Mesenchymal stem cell (in vitro differentiated cells and primary cell): ENCODE results near the gene MRLN.

Source experiments
- DNase-seq: peaks from one replicate; pipeline ENCODE4 v3.0.0-alpha.2; 2013
- H2AFZ ChIP-seq: one replicate; pipeline ENCODE4 v1.6.1; 2013; ENCODE audit warnings: low read depth, mild to moderate bottlenecking, control low read depth, inconsistent platforms, low read length, moderate library complexity
- H2AK5ac ChIP-seq: 2 replicates; pipeline ENCODE4 v1.6.1; 2013; ENCODE audit warnings: low read length, moderate library complexity, mild to moderate bottlenecking, inconsistent platforms; ENCODE audit not compliant: severe bottlenecking
- H2BK120ac ChIP-seq: one replicate; pipeline ENCODE4 v1.6.1; 2013; ENCODE audit warnings: low read depth, mild to moderate bottlenecking, inconsistent platforms, low read length, moderate library complexity
- H2BK12ac ChIP-seq, 2 experiments: one replicate each; pipeline ENCODE4 v1.6.1; 2013; ENCODE audit warnings: inconsistent platforms in 2 of 2, low read length in 2 of 2, mild to moderate bottlenecking in 2 of 2, moderate library complexity in 2 of 2, control low read depth in 1 of 2
- H2BK15ac ChIP-seq: one replicate; pipeline ENCODE4 v1.6.1; 2013; ENCODE audit warnings: mild to moderate bottlenecking, low read depth, inconsistent platforms; ENCODE audit not compliant: poor library complexity, severe bottlenecking
- H2BK5ac ChIP-seq: 2 replicates; pipeline ENCODE4 v1.6.1; 2013; ENCODE audit warnings: low read depth, mild to moderate bottlenecking, low read length, control low read depth, inconsistent platforms; ENCODE audit not compliant: poor library complexity, severe bottlenecking
- H3K14ac ChIP-seq, 2 experiments: one replicate each; pipeline ENCODE4 v1.6.1; 2013; ENCODE audit warnings: inconsistent platforms in 2 of 2, low read length in 2 of 2, control low read depth in 1 of 2, mild to moderate bottlenecking in 1 of 2, moderate library complexity in 1 of 2
- H3K18ac ChIP-seq, 2 experiments: one replicate each; pipeline ENCODE4 v1.6.1; 2013; ENCODE audit warnings: inconsistent platforms in 2 of 2, low read length in 2 of 2, control low read depth in 1 of 2, low read depth in 1 of 2, mild to moderate bottlenecking in 1 of 2
- H3K23ac ChIP-seq, 2 experiments: one replicate each; pipeline ENCODE4 v1.6.1; 2013; ENCODE audit warnings: inconsistent platforms in 2 of 2, low read length in 2 of 2, mild to moderate bottlenecking in 2 of 2, moderate library complexity in 2 of 2, control low read depth in 1 of 2
- H3K27ac ChIP-seq: 2 replicates; pipeline ENCODE4 v1.5.1; 2013; ENCODE audit warnings: mild to moderate bottlenecking, moderate library complexity, low read length, control low read depth, inconsistent platforms; ENCODE audit not compliant: poor library complexity, severe bottlenecking
- H3K27me3 ChIP-seq, 2 experiments: 2 replicates each; pipeline versions ENCODE4 v1.6.1 to v1.7.0; 2013; ENCODE audit warnings: low read length in 2 of 2, mild to moderate bottlenecking in 2 of 2, moderate library complexity in 2 of 2, control low read depth in 1 of 2, inconsistent platforms in 1 of 2; ENCODE audit not compliant: control insufficient read depth in 1 of 2, insufficient read depth in 1 of 2
- H3K36me3 ChIP-seq, 2 experiments: 2 replicates each; pipeline versions ENCODE4 v1.6.1 to v1.7.0; 2013; ENCODE audit warnings: low read length in 2 of 2, control low read depth in 1 of 2, inconsistent platforms in 1 of 2, low read depth in 1 of 2, mild to moderate bottlenecking in 1 of 2; ENCODE audit not compliant: insufficient read depth in 2 of 2, control insufficient read depth in 1 of 2
- H3K4ac ChIP-seq, 2 experiments: one replicate each; pipeline ENCODE4 v1.6.1; 2013; ENCODE audit warnings: inconsistent platforms in 2 of 2, low read length in 2 of 2, mild to moderate bottlenecking in 2 of 2, moderate library complexity in 2 of 2, control low read depth in 1 of 2, low read depth in 1 of 2
- H3K4me1 ChIP-seq: 2 replicates; pipeline ENCODE4 v1.6.1; 2013; ENCODE audit warnings: low read depth, low read length, control low read depth; ENCODE audit not compliant: control insufficient read depth, insufficient read depth
- H3K4me2 ChIP-seq: 2 replicates; pipeline ENCODE4 v1.6.1; 2013; ENCODE audit warnings: low read length, mild to moderate bottlenecking, inconsistent platforms; ENCODE audit not compliant: poor library complexity, severe bottlenecking
- H3K4me3 ChIP-seq, 2 experiments: 2 replicates each; pipeline versions ENCODE4 v1.5.1 to v1.7.0; 2013; ENCODE audit warnings: low read length in 2 of 2, mild to moderate bottlenecking in 2 of 2, control low read depth in 1 of 2, low read depth in 1 of 2; ENCODE audit not compliant: insufficient read depth in 1 of 2
- H3K79me1 ChIP-seq: replicated peaks from 2 replicates; pipeline ENCODE4 v1.6.1; 2013; ENCODE audit warnings: mild to moderate bottlenecking, control low read depth, low read length, inconsistent platforms; ENCODE audit not compliant: poor library complexity, severe bottlenecking
- H3K9ac ChIP-seq: 2 replicates; pipeline ENCODE4 v1.7.0; 2013; ENCODE audit warnings: mild to moderate bottlenecking, low read length, moderate library complexity
- H3K9me3 ChIP-seq: 2 replicates; pipeline ENCODE4 v1.7.0; 2013; ENCODE audit warnings: mild to moderate bottlenecking, low read length; ENCODE audit not compliant: control insufficient read depth
- H4K8ac ChIP-seq: one replicate; pipeline ENCODE4 v1.6.1; 2013; ENCODE audit warnings: inconsistent platforms, mild to moderate bottlenecking, low read length, moderate library complexity
- H4K91ac ChIP-seq: one replicate; pipeline ENCODE4 v1.6.1; 2013; ENCODE audit warnings: mild to moderate bottlenecking, low read length, inconsistent platforms
- WGBS: methylation state at CpG from one replicate; pipeline ENCODE4 v1.1.7; 2013; ENCODE audit warnings: mixed read lengths; 5-methylcytosine and 5-hydroxymethylcytosine counted together

Gene MRLN

GRCh38 chr10:59702347-59702746, 50.9 kb downstream of the MRLN start:
- no peak overlapping the region for H2AK5ac ChIP-seq
- no peak overlapping the region for H2AFZ ChIP-seq
- no peak overlapping the region for H3K14ac ChIP-seq
- no peak overlapping the region for H3K9ac ChIP-seq
- H3K4me3 ChIP-seq, result no peak overlapping the region
- H3K4ac ChIP-seq, result no peak overlapping the region
- no peak overlapping the region for H2BK120ac ChIP-seq
- no peak overlapping the region for H3K4me2 ChIP-seq
- DNase-seq, result no peak
- peaks cover 20 to 34% of the 10 kb centered on the region in 2 experiments for H3K27me3 ChIP-seq
- H3K36me3 ChIP-seq, result no peaks in the 10 kb centered on the region
- H3K27ac ChIP-seq, result no peak overlapping the region
- H4K91ac ChIP-seq, result no peak overlapping the region
- no peaks in the 10 kb centered on the region for H3K9me3 ChIP-seq
- H3K79me1 ChIP-seq, result no peaks in the 10 kb centered on the region
- no peak overlapping the region for H2BK15ac ChIP-seq
- no peaks in the 10 kb centered on the region for H3K4me1 ChIP-seq
- H3K23ac ChIP-seq, result no peak overlapping the region
- H2BK5ac ChIP-seq, result no peak overlapping the region
- WGBS, result 75% methylated on average over 4 of the region's 4 CpGs
- no peak overlapping the region for H4K8ac ChIP-seq
- no peak overlapping the region for H3K18ac ChIP-seq
- H2BK12ac ChIP-seq, result no peak overlapping the region

GRCh38 chr10:59700709-59701108, 52.5 kb downstream of the MRLN start:
- Histone ChIP-seq H3K4me3 (no peak overlapping the region), H2BK12ac (no peak overlapping the region), H2AK5ac (no peak overlapping the region), H3K36me3 (no peaks in the 10 kb centered on the region), H3K9me3 (no peaks in the 10 kb centered on the region), H2BK15ac (no peak overlapping the region), H3K23ac (no peak overlapping the region), H2BK5ac (no peak overlapping the region), H3K9ac (no peak overlapping the region), H3K18ac (no peak overlapping the region), H3K27me3 (peaks cover 17 to 33% of the 10 kb centered on the region in 2 experiments), H2AFZ (no peak overlapping the region), H3K4me2 (no peak overlapping the region), H3K14ac (no peak overlapping the region), H2BK120ac (no peak overlapping the region), H4K8ac (no peak overlapping the region), H3K79me1 (no peaks in the 10 kb centered on the region), H3K27ac (no peak overlapping the region), H3K4ac (no peak overlapping the region), H3K4me1 (no peaks in the 10 kb centered on the region), H4K91ac (no peak overlapping the region)
- DNase-seq, result no peak
- WGBS, result 8% methylated on average over 4 of the region's 4 CpGs

GRCh38 chr10:59698326-59698725, 54.9 kb downstream of the MRLN start:
- Histone ChIP-seq H2AK5ac (no peak overlapping the region), H4K91ac (no peak overlapping the region), H3K14ac (no peak overlapping the region), H3K9me3 (no peaks in the 10 kb centered on the region), H3K36me3 (no peaks in the 10 kb centered on the region), H3K18ac (no peak overlapping the region), H3K4me3 (no peak overlapping the region), H3K4ac (no peak overlapping the region), H3K9ac (no peak overlapping the region), H3K4me2 (no peak overlapping the region), H3K27me3 (peaks cover 17 to 33% of the 10 kb centered on the region in 2 experiments), H3K23ac (no peak overlapping the region), H2BK5ac (no peak overlapping the region), H2BK120ac (no peak overlapping the region), H4K8ac (no peak overlapping the region), H3K4me1 (no peaks in the 10 kb centered on the region), H3K27ac (no peak overlapping the region), H2BK12ac (no peak overlapping the region), H2BK15ac (no peak overlapping the region), H3K79me1 (no peaks in the 10 kb centered on the region), H2AFZ (no peak overlapping the region)
- DNase-seq, result no peak
- 39% methylated on average over 1 of the region's 1 CpG for WGBS

GRCh38 chr10:59695637-59696036, 57.6 kb downstream of the MRLN start:
- H3K4me1 ChIP-seq, result no peaks in the 10 kb centered on the region
- H4K91ac ChIP-seq, result no peak overlapping the region
- H2BK12ac ChIP-seq, result no peak overlapping the region
- no peak for DNase-seq
- H3K36me3 ChIP-seq, result no peaks in the 10 kb centered on the region
- H2BK15ac ChIP-seq, result no peak overlapping the region
- H3K4me3 ChIP-seq, result no peak overlapping the region
- H4K8ac ChIP-seq, result no peak overlapping the region
- WGBS, result 97% methylated on average over 2 of the region's 3 CpGs
- H3K27me3 ChIP-seq, result peaks cover 11 to 21% of the 10 kb centered on the region in 2 experiments
- no peaks in the 10 kb centered on the region for H3K79me1 ChIP-seq
- no peaks in the 10 kb centered on the region for H3K9me3 ChIP-seq
- no peak overlapping the region for H3K23ac ChIP-seq
- no peak overlapping the region for H3K4me2 ChIP-seq
- no peak overlapping the region for H3K27ac ChIP-seq
- no peak overlapping the region for H3K4ac ChIP-seq
- H3K9ac ChIP-seq, result no peak overlapping the region
- no peak overlapping the region for H3K18ac ChIP-seq
- no peak overlapping the region for H3K14ac ChIP-seq
- no peak overlapping the region for H2BK120ac ChIP-seq
- no peak overlapping the region for H2AFZ ChIP-seq
- H2AK5ac ChIP-seq, result no peak overlapping the region
- H2BK5ac ChIP-seq, result no peak overlapping the region
